AG08395 (cell line): ENCODE results near the gene DHX16.

Source experiments
- DNase-seq: peaks from one replicate; pipeline ENCODE4 v3.0.0; 2012; ENCODE audit warnings: mixed read lengths, low spot score

Gene DHX16

DNA sequence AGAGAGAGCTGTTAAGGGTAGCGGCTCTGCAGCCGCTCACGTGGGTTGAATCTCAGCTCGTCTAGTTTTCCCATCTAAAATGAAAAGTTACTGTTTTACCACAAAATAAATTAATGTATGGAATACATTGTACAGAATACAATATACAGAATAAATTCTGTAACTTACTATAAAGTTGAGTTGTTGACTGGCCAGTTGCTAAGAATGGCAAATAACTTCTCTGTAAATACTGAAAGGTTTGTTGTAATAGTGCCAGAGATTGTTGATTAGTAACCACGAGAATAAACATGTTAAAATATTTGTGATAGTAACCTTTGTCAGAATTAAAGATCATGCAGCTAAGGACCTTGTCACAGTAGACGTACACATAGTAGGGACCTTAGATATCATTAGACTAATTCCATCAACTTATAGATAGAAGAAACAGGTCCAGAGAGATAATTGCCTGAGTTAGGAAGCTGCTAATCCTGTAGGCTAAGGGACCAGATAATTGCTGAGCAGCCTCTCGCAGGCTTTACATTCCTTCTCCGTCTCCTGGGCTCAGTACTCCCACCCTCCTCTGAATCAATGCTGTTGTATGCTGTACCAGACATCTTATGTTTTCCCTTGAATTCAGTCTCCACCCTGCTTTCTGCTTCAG, 18.5 kb upstream of the DHX16 start:
- no peak for DNase-seq

DNA sequence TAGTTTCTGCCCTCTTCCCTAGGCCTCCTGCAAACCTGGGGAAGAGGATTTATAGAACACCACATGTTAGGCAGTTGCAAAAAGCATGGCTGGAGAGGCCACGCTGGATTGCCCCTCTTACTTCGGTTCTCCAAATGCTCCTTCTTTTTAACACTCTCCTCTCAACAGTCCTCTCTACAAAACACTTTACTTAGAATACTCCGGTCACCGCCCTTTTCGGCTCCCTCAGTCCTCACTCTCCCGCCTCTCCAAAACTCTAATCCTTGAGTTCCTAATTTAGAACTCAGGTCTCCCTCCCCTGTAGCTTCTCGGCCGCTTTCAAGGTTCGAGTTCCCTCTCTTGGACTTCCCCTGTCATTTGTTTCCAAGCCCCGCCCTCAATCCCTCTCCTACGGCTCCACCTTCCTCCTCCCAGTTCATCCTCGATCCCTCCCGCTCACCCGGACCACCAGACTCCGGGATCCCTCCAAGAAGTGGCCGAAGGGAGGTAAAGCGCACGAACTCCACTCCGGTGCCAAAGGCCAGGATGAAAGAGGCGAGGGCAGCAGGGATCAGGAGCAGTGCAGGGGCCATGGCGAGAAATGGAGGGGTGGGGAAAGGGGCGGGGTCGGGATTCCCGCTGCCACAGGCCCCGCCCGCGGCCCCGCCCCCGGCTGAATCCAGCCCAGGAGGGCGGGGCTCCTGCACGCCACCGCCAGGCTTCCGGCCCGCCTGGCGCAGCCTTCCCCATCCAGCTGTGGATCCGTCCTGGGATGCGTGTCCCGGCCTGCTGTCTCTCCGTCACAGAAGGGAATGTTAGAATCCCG, 17.8 kb upstream of the DHX16 start, which contains the start of gene NRM:
Gene NRM (minus strand): TSS at position 582 of the 805 bp plus-strand sequence. CDS start 10 bp downstream, at position 572.
- peak; percentile 91 for DNase-seq

DNA sequence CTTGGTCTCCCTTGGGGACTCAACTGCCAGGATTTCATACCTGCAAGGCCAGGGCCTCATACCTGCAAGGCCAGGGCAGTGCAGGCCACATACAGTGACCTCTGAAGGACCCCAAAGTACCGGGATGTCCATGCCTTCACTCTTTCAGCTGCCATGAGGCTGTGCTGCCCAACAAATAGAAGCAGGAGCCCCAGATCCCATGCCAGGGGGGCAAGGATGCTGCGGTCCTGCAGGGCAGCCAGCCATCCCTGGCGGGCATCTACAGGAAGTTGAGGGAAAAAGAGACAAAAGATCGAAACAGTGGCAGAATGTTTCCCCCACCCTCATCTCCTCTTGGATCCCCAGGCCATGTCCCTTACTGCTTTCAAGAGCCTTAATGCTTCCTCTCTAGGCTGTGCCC, 17.2 kb upstream of the DHX16 start:
- no peak for DNase-seq

- no peak for DNase-seq
Measured at GRCh38 chr6:30689022-30689865, 16.4 kb upstream of the DHX16 start.

- no peak for DNase-seq
Measured at GRCh38 chr6:30688569-30688968, 15.8 kb upstream of the DHX16 start.

DNA sequence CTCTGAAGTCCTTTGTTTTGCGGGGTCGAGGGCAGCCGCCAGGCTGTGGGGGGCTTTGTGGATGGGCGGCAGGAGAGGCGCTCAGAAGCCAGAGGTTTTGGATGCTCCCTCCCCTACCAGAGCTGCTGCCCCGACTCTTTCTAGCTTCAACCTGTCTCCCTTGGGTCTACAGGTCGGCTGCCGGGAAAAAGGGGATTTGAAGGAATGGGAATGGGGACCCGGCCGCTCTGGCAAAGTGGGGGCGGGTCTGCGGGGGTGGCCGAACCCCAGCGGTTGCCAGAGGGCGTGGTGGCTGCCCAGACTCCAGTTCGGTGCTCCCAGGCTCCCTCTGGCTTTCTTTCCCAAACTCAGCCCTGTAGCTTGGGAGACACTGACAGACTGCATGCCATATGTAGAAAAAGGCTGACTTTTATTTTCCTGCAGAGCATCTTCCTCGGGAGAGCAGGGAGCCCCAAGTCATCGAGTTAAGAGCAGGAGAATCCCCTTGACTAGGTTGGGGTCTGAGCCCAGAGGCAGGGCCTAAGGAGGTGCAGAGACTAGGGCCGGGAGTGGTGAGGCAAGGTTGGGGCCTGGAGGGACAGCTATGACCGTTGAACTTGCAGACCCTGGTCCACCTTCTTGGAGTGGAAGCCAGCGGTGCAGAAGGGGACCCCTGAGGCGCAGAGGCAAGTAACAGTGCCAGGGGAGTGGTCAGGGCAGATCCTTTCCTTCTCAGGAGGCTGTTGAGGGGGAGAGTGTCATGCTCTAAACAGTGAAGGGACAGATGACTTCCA, 15.0 kb upstream of the DHX16 start:
- peak; percentile 30 for DNase-seq

DNA sequence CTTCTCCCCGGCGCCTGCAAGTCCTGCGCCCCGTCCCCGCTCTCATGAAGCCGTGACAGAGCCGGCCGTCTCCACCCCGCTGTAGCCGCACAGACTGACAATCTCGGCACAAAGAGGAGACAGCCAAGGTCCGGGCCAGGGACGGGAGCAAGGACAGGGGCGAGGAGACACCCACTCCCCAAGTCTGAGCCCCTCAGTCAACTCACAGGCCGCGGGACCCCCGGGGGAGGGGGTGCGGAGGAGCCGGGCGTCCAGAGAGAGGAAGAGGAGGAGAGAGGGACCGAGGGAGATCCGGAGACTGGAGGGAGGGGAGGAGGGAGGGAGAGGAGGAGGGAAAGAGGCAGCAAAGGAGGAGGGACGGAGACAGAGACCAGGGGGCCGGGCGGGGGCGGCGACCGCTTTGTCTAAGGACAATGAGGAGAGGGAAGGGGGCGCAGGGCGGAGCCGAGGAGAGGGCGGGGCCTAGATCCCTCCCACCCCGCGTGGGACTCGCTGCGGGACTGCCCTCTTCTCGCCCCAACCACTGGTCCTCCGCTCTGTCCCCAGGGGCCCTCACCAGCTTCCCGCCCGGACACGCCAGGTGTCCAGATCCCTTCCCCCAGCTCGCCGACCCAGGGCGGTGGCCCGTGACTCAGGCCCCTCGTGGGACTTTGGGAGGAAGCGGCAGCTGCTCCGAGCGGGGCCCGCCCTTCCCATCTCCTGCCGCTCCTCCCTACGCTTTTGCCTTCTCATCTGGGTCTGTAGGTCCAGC, 14.3 kb upstream of the DHX16 start:
- peak; percentile 94 for DNase-seq

GRCh38 chr6:30686009-30686907, 13.5 kb upstream of the DHX16 start, which contains the start of gene PPP1R18:
Gene PPP1R18, minus strand, starts transcription at chr6:30686645. Its CDS starts 627 bp downstream, at chr6:30686018.
- peak; percentile 65 for DNase-seq

- no peak for DNase-seq
Measured at GRCh38 chr6:30685157-30686008, 12.6 kb upstream of the DHX16 start.

GRCh38 chr6:30684386-30685156, 11.8 kb upstream of the DHX16 start:
- no peak for DNase-seq

- DNase-seq, result no peak
Measured at GRCh38 chr6:30683980-30684338, 11.2 kb upstream of the DHX16 start.

- DNase-seq, result no peak
Measured at GRCh38 chr6:30683183-30683979, 10.6 kb upstream of the DHX16 start.

DNA sequence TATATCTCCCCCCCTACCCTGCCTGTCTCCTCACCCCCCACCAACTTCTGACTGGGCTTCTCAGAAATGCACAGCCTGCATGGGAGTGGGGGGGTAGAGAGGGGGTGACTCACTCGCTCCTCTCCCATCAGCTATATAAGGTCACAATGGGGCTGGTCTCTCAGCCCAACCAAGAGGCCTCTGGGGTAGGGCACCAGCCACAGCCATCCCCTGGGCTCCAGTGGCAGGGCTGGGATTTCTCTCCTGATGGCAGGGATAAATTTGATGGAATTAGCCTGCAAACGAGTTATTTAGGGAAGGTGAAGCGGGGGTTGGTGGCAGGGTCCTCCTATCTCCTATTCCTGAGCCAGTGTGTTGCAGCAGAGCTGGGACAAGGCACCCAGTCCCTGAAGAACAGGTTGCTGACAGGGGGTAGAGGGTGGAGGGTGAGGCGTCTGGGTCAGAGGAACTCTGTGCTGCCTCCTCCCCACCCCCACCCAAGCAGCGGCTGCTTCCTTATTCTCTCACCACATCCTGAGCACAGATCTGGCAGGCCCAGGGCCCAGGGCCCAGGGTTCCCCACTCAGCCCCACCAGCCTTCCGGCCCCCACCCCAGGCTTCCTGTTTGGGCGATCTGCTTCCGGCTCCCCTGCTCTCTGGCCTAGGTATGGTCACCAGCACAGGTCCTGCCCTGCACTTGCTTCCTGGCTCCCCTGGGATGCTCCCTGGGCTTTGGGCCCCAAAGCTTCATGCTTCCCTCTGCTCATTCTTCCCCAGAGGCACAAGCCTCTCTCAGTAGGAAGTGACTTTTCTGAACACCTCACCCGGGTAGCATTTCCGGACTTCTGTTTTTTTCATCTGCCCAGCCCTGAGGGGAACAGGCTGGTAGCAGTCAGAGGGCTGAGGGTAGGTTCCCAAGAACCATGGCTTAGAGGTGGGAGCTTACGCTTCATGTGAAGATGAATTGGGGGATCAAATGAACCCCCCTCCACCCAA, 9.6 kb upstream of the DHX16 start:
- peak; percentile 89 for DNase-seq

DNA sequence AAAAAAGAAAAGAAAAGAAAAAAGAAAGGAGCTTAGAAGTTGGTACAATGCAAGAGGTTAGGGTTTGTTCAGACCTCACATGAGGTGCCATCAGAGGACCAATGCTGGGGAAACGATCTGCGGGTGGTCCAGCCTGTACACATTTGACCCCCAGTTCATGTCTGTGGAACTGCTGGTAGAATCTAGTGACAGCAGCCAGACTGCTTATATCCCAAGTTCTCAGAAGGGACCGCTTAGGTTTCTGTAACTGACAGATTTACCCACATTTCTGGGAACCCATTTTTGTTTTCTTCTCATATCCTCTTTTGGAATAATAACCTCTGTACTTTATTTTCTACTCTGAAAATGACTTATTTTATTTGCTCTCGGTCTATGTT, 8.9 kb upstream of the DHX16 start:
- DNase-seq, result no peak

- no peak for DNase-seq
Measured at GRCh38 chr6:30679765-30680535, 7.1 kb upstream of the DHX16 start.
